Measurements from ENCODE around the gene MUS81. TPM values are rescaled to one million over a fixed set of nuclear protein-coding genes. Genes with fewer than 3 reads are reported as not detected.

MUS81 gene
- total and polyA plus RNA-seq, 9 of the 15 experiments (the other 6 are each of a cell fraction or from before 2014, with no cell fraction given) = 13.4 to 118 (median 53.7) TPM

DNA sequence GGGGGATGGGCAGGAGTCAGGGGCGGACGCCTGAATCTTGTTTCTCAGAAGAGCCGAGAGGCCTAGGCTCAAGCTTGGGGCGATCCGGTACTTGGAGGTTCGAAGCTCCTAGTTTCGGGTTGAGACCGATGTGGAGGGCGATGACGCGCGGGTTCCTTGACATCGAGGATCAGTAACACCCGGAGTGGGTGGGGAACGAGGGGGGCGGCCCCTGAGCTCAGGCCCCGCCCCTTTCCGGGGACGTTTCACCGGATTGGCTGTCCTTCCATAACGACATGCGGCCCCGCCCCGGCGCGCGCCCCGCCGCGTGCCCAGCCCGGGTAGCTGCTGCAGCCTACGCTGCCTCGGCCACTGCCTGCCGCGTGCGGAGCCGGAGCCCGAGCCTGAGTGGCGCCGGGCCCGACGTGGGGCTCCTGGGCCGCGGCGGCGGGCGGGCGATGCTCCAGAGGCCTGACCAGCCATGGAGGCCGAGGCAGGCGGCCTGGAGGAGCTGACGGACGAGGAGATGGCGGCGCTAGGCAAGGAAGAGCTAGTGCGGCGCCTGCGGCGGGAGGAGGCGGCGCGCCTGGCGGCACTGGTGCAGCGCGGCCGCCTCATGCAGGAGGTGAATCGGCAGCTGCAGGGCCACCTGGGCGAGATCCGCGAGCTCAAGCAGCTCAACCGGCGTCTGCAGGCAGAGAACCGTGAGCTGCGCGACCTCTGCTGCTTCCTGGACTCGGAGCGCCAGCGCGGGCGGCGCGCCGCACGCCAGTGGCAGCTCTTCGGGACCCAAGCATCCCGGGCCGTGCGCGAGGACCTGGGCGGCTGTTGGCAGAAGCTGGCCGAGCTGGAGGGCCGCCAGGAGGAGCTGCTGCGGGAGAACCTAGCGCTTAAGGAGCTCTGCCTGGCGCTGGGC lies 30.3 kb downstream of the MUS81 start, which contains the start of gene CCDC85B (continued):
- TF ChIP-seq, protein P1, sequence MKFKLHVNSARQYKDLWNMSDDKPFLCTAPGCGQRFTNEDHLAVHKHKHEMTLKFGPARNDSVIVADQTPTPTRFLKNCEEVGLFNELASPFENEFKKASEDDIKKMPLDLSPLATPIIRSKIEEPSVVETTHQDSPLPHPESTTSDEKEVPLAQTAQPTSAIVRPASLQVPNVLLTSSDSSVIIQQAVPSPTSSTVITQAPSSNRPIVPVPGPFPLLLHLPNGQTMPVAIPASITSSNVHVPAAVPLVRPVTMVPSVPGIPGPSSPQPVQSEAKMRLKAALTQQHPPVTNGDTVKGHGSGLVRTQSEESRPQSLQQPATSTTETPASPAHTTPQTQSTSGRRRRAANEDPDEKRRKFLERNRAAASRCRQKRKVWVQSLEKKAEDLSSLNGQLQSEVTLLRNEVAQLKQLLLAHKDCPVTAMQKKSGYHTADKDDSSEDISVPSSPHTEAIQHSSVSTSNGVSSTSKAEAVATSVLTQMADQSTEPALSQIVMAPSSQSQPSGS (CRISPR knock-in tag; IDR thresholded peaks at IDR 0.05) = peak; percentile 49; the same call in 1 of the 2 replicates
- TF ChIP-seq ETV6 (IDR thresholded peaks at IDR 0.05; ENCODE audit: borderline replicate concordance in 1 of 2, low read depth in 2 of 2, low read length in 1 of 2) (no peak), ETV6 (CRISPR knock-in tag; IDR thresholded peaks at IDR 0.05; ENCODE audit: borderline replicate concordance) (no peak; the same call in 1 of the 2 replicates), E2F3 (CRISPR knock-in tag; IDR thresholded peaks at IDR 0.05) (peak; percentile 60; the same call in 1 of the 2 replicates), ZNF121 (CRISPR knock-in tag; conservative IDR thresholded peaks at IDR 0.05) (0 out of 2 replicates have a peak, but pooled peaks have one; percentile 11), RNF2 (IDR thresholded peaks at IDR 0.05) (no peak; the same call in 1 of the 2 replicates), HSF4 (CRISPR knock-in tag; IDR thresholded peaks at IDR 0.05; ENCODE audit: borderline replicate concordance) (no peak), DMBX1 (CRISPR knock-in tag; IDR thresholded peaks at IDR 0.05; ENCODE audit: borderline replicate concordance) (peak; percentile 63; the same call in 1 of the 2 replicates), RB1 (IDR thresholded peaks at IDR 0.05; ENCODE audit: low read depth) (peak; percentile 79; the same call in 1 of the 2 replicates), HNRNPL (IDR thresholded peaks at IDR 0.05; ENCODE audit: low read depth, low read length) (peak; percentile 89), E2F6 (IDR thresholded peaks at IDR 0.05; ENCODE audit: borderline replicate concordance in 1 of 2, extremely low read depth in 1 of 2, insufficient read depth in 1 of 2, insufficient read length in 1 of 2, low read depth in 1 of 2, low read length in 1 of 2, poor library complexity in 1 of 2, severe bottlenecking in 1 of 2) (peak; percentile 80 to 98), CREM (IDR thresholded peaks at IDR 0.05; ENCODE audit: low read depth) (peak; percentile 72), MEIS2 (IDR thresholded peaks at IDR 0.05; ENCODE audit: partially characterized antibody) (peak; percentile 84), ARNT (IDR thresholded peaks at IDR 0.05) (no peak), TAF1 (IDR thresholded peaks at IDR 0.05; ENCODE audit: control insufficient read depth, extremely low read depth, insufficient read depth, low read length, severe bottlenecking) (peak; percentile 90), ESRRA (IDR thresholded peaks at IDR 0.05; ENCODE audit: borderline replicate concordance, low read depth) (peak; percentile 27; the same call in 1 of the 2 replicates), MITF (IDR thresholded peaks at IDR 0.05) (no peak)
- TF ChIP-seq, protein P2, sequence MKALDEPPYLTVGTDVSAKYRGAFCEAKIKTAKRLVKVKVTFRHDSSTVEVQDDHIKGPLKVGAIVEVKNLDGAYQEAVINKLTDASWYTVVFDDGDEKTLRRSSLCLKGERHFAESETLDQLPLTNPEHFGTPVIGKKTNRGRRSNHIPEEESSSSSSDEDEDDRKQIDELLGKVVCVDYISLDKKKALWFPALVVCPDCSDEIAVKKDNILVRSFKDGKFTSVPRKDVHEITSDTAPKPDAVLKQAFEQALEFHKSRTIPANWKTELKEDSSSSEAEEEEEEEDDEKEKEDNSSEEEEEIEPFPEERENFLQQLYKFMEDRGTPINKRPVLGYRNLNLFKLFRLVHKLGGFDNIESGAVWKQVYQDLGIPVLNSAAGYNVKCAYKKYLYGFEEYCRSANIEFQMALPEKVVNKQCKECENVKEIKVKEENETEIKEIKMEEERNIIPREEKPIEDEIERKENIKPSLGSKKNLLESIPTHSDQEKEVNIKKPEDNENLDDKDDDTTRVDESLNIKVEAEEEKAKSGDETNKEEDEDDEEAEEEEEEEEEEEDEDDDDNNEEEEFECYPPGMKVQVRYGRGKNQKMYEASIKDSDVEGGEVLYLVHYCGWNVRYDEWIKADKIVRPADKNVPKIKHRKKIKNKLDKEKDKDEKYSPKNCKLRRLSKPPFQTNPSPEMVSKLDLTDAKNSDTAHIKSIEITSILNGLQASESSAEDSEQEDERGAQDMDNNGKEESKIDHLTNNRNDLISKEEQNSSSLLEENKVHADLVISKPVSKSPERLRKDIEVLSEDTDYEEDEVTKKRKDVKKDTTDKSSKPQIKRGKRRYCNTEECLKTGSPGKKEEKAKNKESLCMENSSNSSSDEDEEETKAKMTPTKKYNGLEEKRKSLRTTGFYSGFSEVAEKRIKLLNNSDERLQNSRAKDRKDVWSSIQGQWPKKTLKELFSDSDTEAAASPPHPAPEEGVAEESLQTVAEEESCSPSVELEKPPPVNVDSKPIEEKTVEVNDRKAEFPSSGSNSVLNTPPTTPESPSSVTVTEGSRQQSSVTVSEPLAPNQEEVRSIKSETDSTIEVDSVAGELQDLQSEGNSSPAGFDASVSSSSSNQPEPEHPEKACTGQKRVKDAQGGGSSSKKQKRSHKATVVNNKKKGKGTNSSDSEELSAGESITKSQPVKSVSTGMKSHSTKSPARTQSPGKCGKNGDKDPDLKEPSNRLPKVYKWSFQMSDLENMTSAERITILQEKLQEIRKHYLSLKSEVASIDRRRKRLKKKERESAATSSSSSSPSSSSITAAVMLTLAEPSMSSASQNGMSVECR (CRISPR knock-in tag; IDR thresholded peaks at IDR 0.05) = peak; percentile 44; the same call in 1 of the 2 replicates
